Panc1 (cell line): Measurements from ENCODE around the gene TRIM2.

ENCODE experiments used
- CTCF ChIP-seq: fragments of 450-650 bp; IDR thresholded peaks from 2 replicates; pipeline ENCODE4 v1.5.1; 2017; ENCODE audit warnings: mild to moderate bottlenecking
- POLR2AphosphoS5 ChIP-seq: IDR thresholded peaks from 2 replicates; pipeline ENCODE4 v1.6.1; 2012; ENCODE audit warnings: mild to moderate bottlenecking, low read depth, low read length, moderate library complexity
- REST ChIP-seq, 2 experiments: IDR thresholded peaks; 2 replicates each; pipeline ENCODE4 v1.6.1; 2011 to 2012; ENCODE audit warnings: low read depth in 2 of 2, control low read depth in 1 of 2, low read length in 1 of 2, mild to moderate bottlenecking in 1 of 2, moderate library complexity in 1 of 2; ENCODE audit not compliant: insufficient read depth in 1 of 2
- SIN3A ChIP-seq: IDR thresholded peaks from 2 replicates; pipeline ENCODE4 v1.6.1; 2012; ENCODE audit warnings: low read depth, mild to moderate bottlenecking, low read length, moderate library complexity, borderline replicate concordance; ENCODE audit not compliant: insufficient read depth

GRCh38 chr4:153198719-153199118 lies 5.5 kb upstream of the TRIM2 start:
- TF ChIP-seq CTCF (no peak), POLR2AphosphoS5 (no peak), SIN3A (no peak), REST (IDR thresholded peaks at IDR 0.05; ENCODE audit: insufficient read depth in 1 of 2, low read depth in 2 of 2, low read length in 1 of 2) (no peak)
